Stimulated activated naive B cell treated with anti-CD40 and anti-IgM and Interleukin-4, amounts not matched to agents 10 μg/mL and 1 μg/mL and 100 μg/mL, for 72 hours (primary cell): Measurements from ENCODE around the gene INSYN1.
"Not testable (repeated sequence)": the region's sequence is repeated elsewhere in the genome, so short reads cannot be mapped to it uniquely, and the experiment has no call there.

ENCODE experiments used
- ATAC-seq, 2 donors: fragments of 150-1000 bp; cut with Tn5 transposase; replicated peaks; 2 replicates each; pipeline ENCODE4 v1.10.0; 2021; ENCODE audit warnings: moderate library complexity in 1 of 2
- DNase-seq: peaks from one replicate; pipeline ENCODE4 v3.0.0; 2021
- H3K27ac Mint-ChIP-seq: one replicate; pipeline ENCODE4 v1.8.0; 2022; ENCODE audit warnings: mild to moderate bottlenecking, mixed read lengths
- H3K27me3 Mint-ChIP-seq, 2 donors: one replicate each; pipeline ENCODE4 v1.8.0; 2022; ENCODE audit warnings: mixed read lengths in 2 of 2
- H3K36me3 Mint-ChIP-seq, 2 donors: one replicate each; pipeline ENCODE4 v1.8.0; 2022; ENCODE audit warnings: mixed read lengths in 2 of 2, mild to moderate bottlenecking in 1 of 2
- H3K4me1 Mint-ChIP-seq, 2 donors: one replicate each; pipeline ENCODE4 v1.8.0; 2022; ENCODE audit warnings: mixed read lengths in 2 of 2, mild to moderate bottlenecking in 1 of 2
- H3K4me3 Mint-ChIP-seq, 2 donors: one replicate each; pipeline ENCODE4 v1.8.0; 2022; ENCODE audit warnings: mild to moderate bottlenecking in 2 of 2, mixed read lengths in 2 of 2, moderate library complexity in 1 of 2
- H3K9me3 Mint-ChIP-seq, 2 donors: one replicate each; pipeline ENCODE4 v1.8.0; 2022; ENCODE audit warnings: mixed read lengths in 2 of 2, mild to moderate bottlenecking in 1 of 2

Gene INSYN1

GRCh38 chr15:73785256-73786014 is 32.3 kb upstream of the INSYN1 start:
- H3K4me1 Mint-ChIP-seq, result not testable (repeated sequence)

GRCh38 chr15:73784291-73784690 is 31.1 kb upstream of the INSYN1 start:
- Mint-ChIP-seq H3K36me3 (no peaks in the 10 kb centered on the region), H3K4me3 (no peak overlapping the region), H3K27ac (no peak overlapping the region), H3K9me3 (no peaks in the 10 kb centered on the region), H3K27me3 (peaks cover 0 to 5% of the 10 kb centered on the region in 2 donors), H3K4me1 (no peaks in the 10 kb centered on the region)
- ATAC-seq (no peak), DNase-seq (no peak)

More at GRCh38 chr15:73785256-73786014, 32.3 kb upstream of the INSYN1 start:
- H3K27ac Mint-ChIP-seq, H3K36me3 Mint-ChIP-seq, H3K27me3 Mint-ChIP-seq, H3K4me3 Mint-ChIP-seq, H3K9me3 Mint-ChIP-seq, DNase-seq, ATAC-seq: not testable (repeated sequence)

- H3K4me1 Mint-ChIP-seq, result no peaks in the 10 kb centered on the region
- H3K36me3 Mint-ChIP-seq, result no peaks in the 10 kb centered on the region
- DNase-seq, result no peak
- peaks cover 1 to 6% of the 10 kb centered on the region in 2 donors for H3K27me3 Mint-ChIP-seq
- H3K4me3 Mint-ChIP-seq, result no peak overlapping the region
- H3K27ac Mint-ChIP-seq, result peak overlapping the region; percentile 69
- ATAC-seq, result no peak
- H3K9me3 Mint-ChIP-seq, result no peaks in the 10 kb centered on the region
These were observed 29.3 kb upstream of the INSYN1 start for GRCh38 chr15:73782344-73782959.

DNA sequence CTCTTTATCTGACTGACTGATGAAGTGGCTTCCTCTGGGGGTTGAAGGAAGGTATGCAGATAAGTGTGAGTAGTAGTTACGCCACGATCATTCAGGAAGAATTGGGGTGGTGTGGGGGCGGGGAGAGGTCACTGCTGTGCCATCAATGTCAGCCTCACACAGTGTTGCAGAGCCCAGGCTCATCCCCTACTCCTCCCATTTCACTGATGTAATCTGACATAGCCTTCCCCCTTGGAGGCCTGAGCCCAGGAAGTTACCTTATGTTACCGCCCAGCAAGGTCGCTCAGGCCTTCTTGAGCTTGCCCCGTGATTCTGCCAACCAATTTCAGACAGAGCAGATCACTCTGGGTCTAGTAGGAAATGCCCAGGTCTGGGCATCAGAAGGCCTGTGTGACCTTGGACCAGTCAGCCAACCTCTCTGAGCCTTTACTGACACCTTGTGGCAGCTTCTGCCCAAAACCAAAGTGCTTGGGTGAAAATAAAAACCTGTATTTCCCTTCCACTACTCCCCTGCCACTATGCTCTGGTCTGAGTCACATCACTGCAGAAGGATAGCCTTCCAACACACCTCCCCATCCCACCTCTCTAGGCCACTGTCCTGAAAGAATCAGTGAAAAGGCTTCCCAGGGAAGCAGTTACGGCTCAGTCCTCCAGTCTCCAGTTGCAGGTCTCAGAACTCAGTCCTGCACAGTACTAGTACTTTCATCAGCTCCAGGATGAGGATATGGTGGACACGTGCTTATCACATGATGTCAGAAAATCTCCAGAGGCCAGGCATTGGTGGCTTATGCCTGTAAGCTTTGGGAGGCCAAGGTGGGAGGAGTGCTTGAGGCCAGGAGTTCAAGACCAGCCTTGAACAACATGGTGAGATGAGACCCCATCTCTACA is 28.1 kb upstream of the INSYN1 start:
- Mint-ChIP-seq H3K9me3 (no peaks in the 10 kb centered on the region), H3K27me3 (peaks cover 6 to 7% of the 10 kb centered on the region in 2 donors), H3K4me1 (no peaks in the 10 kb centered on the region), H3K27ac (no peak overlapping the region), H3K4me3 (no peak overlapping the region), H3K36me3 (no peaks in the 10 kb centered on the region)
- ATAC-seq, result no peak
- DNase-seq, result no peak

DNA sequence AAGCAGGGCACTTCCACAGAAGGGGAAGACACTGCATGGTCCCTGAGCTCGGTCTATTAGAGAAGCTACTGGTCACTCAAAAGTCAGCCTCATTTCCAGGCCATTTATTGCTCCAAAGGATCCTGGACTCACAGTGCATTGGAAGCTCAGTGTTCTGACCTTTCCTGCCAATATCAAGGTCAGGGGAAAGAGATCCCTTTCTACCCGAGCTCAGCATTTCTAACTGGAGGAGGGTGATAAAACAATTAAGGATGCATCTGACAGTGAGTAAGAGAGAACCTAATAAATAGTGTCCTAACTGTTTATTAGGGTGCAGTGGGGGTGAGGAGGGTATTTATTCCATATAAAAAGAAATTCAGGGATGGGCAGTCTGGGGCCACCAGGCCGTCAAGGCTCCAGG is 26.8 kb upstream of the INSYN1 start:
- ATAC-seq (no peak), DNase-seq (no peak)
- H3K27me3 Mint-ChIP-seq, result peaks cover 6 to 7% of the 10 kb centered on the region in 2 donors
- H3K27ac Mint-ChIP-seq, result no peak overlapping the region
- H3K4me3 Mint-ChIP-seq, result no peak overlapping the region
- no peaks in the 10 kb centered on the region for H3K4me1 Mint-ChIP-seq
- H3K36me3 Mint-ChIP-seq, result no peaks in the 10 kb centered on the region
- H3K9me3 Mint-ChIP-seq, result no peaks in the 10 kb centered on the region

- H3K27ac Mint-ChIP-seq, result no peak overlapping the region
- H3K27me3 Mint-ChIP-seq, result peaks cover 6 to 21% of the 10 kb centered on the region in 2 donors
- no peak for ATAC-seq
These were observed 24.6 kb upstream of the INSYN1 start for GRCh38 chr15:73777741-73778140.

GRCh38 chr15:73773428-73773827 is 20.3 kb upstream of the INSYN1 start:
- Mint-ChIP-seq H3K4me1 (no peaks in the 10 kb centered on the region), H3K27ac (no peak overlapping the region), H3K27me3 (peaks cover 4 to 21% of the 10 kb centered on the region in 2 donors), H3K4me3 (no peak overlapping the region), H3K9me3 (no peaks in the 10 kb centered on the region), H3K36me3 (no peaks in the 10 kb centered on the region)
- ATAC-seq, result no peak
- DNase-seq, result no peak

More at GRCh38 chr15:73777741-73778140, 24.6 kb upstream of the INSYN1 start:
- no peaks in the 10 kb centered on the region for H3K9me3 Mint-ChIP-seq
- H3K4me3 Mint-ChIP-seq, result no peak overlapping the region
- no peaks in the 10 kb centered on the region for H3K4me1 Mint-ChIP-seq
- no peaks in the 10 kb centered on the region for H3K36me3 Mint-ChIP-seq
- DNase-seq, result no peak

- Mint-ChIP-seq H3K27ac (no peak overlapping the region), H3K4me3 (no peak overlapping the region), H3K27me3 (peaks cover 11 to 23% of the 10 kb centered on the region in 2 donors), H3K36me3 (no peaks in the 10 kb centered on the region), H3K9me3 (no peaks in the 10 kb centered on the region), H3K4me1 (no peaks in the 10 kb centered on the region)
- ATAC-seq (no peak), DNase-seq (no peak)
These were observed 18.4 kb upstream of the INSYN1 start for GRCh38 chr15:73771385-73772045.

DNA sequence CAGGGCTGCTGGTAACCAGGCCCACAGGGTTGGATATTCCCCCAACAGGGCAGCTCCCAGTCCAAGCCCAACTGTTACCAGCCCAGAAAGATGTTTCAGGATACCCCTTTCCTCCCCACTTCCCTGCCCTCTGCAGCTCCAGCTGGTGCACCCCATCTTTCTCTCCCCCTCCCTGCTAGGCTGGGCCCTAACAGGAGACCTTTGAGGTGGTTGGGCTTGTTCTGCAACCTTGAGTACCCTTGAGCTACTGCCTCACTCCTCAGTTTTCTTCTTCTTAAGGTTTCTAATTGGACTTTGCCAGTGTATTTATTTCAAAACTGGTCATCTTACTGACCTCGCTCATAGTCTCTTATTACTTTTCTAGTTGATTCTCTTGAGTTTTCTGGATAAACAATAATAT is 16.9 kb upstream of the INSYN1 start:
- Mint-ChIP-seq H3K27ac (no peak overlapping the region), H3K4me3 (no peak overlapping the region), H3K4me1 (no peaks in the 10 kb centered on the region), H3K27me3 (peaks cover 19 to 33% of the 10 kb centered on the region in 2 donors), H3K36me3 (no peaks in the 10 kb centered on the region), H3K9me3 (no peaks in the 10 kb centered on the region)
- DNase-seq, result no peak
- no peak for ATAC-seq

DNA sequence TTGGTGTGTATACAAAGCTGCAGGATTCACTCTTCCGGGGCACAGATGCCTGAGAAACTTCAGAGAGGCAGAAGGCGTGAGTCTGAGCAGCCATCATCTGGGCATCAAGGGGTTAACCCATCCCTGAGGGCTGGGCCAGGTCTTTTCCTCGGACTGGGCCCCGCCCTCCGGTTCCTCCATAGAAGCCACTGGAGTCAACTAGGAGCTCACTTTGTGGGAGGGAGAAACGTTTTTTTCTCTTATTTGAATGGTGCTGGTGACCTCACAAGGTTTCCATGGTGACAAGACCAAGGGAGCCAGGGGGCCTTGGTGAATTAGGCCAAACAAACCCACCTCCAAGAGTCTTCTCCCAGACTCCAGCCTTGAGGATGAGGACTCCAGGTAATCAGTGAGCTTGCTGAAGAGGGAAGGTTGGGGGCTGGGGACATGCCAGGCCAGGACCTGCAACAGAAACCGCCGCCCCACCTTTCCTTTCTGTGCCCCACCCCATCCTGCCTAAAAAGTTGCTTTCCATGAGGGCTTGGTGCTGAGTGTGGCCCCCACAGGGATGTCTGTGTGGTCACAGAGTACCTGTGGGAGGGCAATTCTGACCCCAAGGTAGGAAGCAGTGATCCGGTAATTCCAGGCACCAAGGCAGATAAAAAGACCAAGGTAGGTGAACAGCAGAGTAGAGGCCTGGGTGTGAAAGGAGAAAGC is 14.8 kb upstream of the INSYN1 start:
- ATAC-seq, result no peak
- Mint-ChIP-seq H3K9me3 (no peaks in the 10 kb centered on the region), H3K4me1 (no peaks in the 10 kb centered on the region)

DNA sequence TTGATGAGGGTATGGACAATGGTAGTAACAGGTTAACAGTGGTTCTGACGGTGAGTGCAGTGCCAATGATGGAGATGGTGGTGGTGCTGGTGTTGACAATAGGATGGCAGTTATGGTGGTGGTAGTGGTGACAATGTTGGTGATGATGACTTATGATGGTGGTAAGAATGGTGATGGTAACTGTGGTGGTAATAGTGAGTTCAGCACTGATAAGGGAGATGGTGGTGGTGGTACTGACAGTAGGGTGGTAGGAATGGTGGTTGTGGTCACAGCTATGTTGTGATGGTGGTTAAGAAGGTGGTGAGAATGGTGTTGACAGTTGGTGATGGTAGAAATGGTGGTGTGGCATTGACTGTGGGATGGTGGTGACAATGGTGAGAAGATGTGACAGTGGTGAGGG is 13.4 kb upstream of the INSYN1 start:
- peaks cover 18 to 22% of the 10 kb centered on the region in 2 donors for H3K27me3 Mint-ChIP-seq
- no peak overlapping the region for H3K27ac Mint-ChIP-seq
- no peak for DNase-seq

More for the DNA sequence above, 14.8 kb upstream of the INSYN1 start:
- no peak for DNase-seq
- Mint-ChIP-seq H3K27ac (no peak overlapping the region), H3K36me3 (no peaks in the 10 kb centered on the region), H3K4me3 (no peak overlapping the region), H3K27me3 (peaks cover 18 to 22% of the 10 kb centered on the region in 2 donors)

DNA sequence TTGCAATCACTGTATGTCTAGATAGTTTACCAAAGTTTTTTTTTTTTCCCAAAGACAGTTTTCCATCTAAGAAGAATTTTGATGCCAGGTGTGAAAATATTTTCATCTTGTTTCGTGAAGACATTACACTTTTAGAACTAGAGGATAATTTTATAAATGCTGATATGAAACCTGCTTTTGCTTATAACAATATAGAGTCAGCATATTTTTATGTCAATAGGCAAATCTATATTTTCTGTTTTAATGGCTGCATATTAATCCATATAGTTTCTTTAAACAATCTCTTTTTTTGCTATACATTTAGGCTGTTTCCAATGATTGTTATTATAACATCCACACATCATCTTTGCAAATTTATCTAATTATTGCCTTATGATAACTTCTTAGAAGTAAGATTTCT is 12.6 kb upstream of the INSYN1 start:
- H3K27ac Mint-ChIP-seq, result no peak overlapping the region
- DNase-seq (no peak), ATAC-seq (no peak)
- H3K4me3 Mint-ChIP-seq, result no peak overlapping the region
- H3K36me3 Mint-ChIP-seq, result no peaks in the 10 kb centered on the region
- peaks cover 17 to 18% of the 10 kb centered on the region in 2 donors for H3K27me3 Mint-ChIP-seq
- H3K9me3 Mint-ChIP-seq, result no peaks in the 10 kb centered on the region
- no peaks in the 10 kb centered on the region for H3K4me1 Mint-ChIP-seq

More for the DNA sequence above, 13.4 kb upstream of the INSYN1 start:
- no peaks in the 10 kb centered on the region for H3K36me3 Mint-ChIP-seq
- H3K9me3 Mint-ChIP-seq, result no peaks in the 10 kb centered on the region
- no peak overlapping the region for H3K4me3 Mint-ChIP-seq
- H3K4me1 Mint-ChIP-seq, result no peaks in the 10 kb centered on the region
- no peak for ATAC-seq

DNA sequence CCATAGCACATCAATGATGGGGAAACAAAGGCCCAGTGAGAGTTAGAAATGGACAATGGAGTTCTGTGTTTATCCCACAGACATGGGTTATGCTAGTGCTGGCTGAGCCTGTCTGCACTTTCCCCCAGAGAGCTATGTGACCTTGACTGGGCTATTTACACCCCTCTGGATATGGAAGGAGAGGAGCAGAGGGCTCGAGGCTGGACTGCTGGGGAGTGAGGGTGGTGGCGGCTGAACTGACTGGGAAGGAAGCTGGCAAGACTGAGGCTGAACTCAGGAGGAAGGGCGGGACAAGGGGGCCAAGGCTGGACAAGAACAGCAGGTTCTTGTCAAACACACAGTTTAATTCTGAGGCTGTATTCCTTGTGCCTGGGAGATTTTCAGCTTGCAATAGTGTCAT is 10.8 kb upstream of the INSYN1 start:
- Mint-ChIP-seq H3K4me1 (no peaks in the 10 kb centered on the region), H3K36me3 (no peaks in the 10 kb centered on the region), H3K27me3 (peaks cover 17 to 18% of the 10 kb centered on the region in 2 donors), H3K27ac (no peak overlapping the region), H3K4me3 (no peak overlapping the region), H3K9me3 (no peaks in the 10 kb centered on the region)
- ATAC-seq, result no peak
- DNase-seq, result no peak
